Ishikawa (cell line): ENCODE data around the gene SGMS1.

Experiments used
- CEBPB ChIP-seq: IDR thresholded peaks from 2 replicates; pipeline ENCODE4 v1.6.1; 2012
- CREB1 ChIP-seq: IDR thresholded peaks from 2 replicates; pipeline ENCODE4 v1.6.1; 2012; ENCODE audit warnings: low read depth
- EGR1 ChIP-seq: IDR thresholded peaks from 2 replicates; pipeline ENCODE4 v1.6.1; 2012
- EP300 ChIP-seq: IDR thresholded peaks from 2 replicates; pipeline ENCODE4 v1.6.1; 2012; ENCODE audit warnings: borderline replicate concordance
- FOXM1 ChIP-seq: IDR thresholded peaks from 2 replicates; pipeline ENCODE4 v1.6.1; 2012; ENCODE audit warnings: low read depth, borderline replicate concordance
- MAX ChIP-seq: IDR thresholded peaks from 2 replicates; pipeline ENCODE4 v1.6.1; 2012
- NFIC ChIP-seq: IDR thresholded peaks from 2 replicates; pipeline ENCODE4 v1.6.1; 2012
- RAD21 ChIP-seq: IDR thresholded peaks from 2 replicates; pipeline ENCODE4 v1.6.1; 2012; ENCODE audit warnings: low read depth
- TAF1 ChIP-seq: IDR thresholded peaks from 2 replicates; pipeline ENCODE4 v1.6.1; 2012; ENCODE audit warnings: low read depth, mild to moderate bottlenecking
- TCF12 ChIP-seq: IDR thresholded peaks from 2 replicates; pipeline ENCODE4 v1.6.1; 2012; ENCODE audit warnings: low read depth
- TEAD4 ChIP-seq: IDR thresholded peaks from 2 replicates; pipeline ENCODE4 v1.6.1; 2012
- YY1 ChIP-seq: IDR thresholded peaks from 2 replicates; pipeline ENCODE4 v1.6.1; 2012; ENCODE audit warnings: low read depth
- ZBTB7A ChIP-seq: IDR thresholded peaks from 2 replicates; pipeline ENCODE4 v1.6.1; 2012; ENCODE audit warnings: low read depth
- TF ChIP-seq, protein P1 (sequence below): IDR thresholded peaks from 2 replicates; pipeline ENCODE4 v1.6.1; 2012
- TF ChIP-seq, protein P2 (sequence below): IDR thresholded peaks from 2 replicates; pipeline ENCODE4 v1.6.1; 2012; ENCODE audit warnings: low read depth, mild to moderate bottlenecking

SGMS1 gene

GRCh38 chr10:50324046-50324445, 299.7 kb downstream of the SGMS1 start:
- TF ChIP-seq RAD21 (no peak), ZBTB7A (no peak), NFIC (no peak), FOXM1 (no peak), TCF12 (no peak), EGR1 (no peak)

- TF ChIP-seq CEBPB, result no peak
- no peak for TF ChIP-seq TCF12
- TF ChIP-seq, protein P1, sequence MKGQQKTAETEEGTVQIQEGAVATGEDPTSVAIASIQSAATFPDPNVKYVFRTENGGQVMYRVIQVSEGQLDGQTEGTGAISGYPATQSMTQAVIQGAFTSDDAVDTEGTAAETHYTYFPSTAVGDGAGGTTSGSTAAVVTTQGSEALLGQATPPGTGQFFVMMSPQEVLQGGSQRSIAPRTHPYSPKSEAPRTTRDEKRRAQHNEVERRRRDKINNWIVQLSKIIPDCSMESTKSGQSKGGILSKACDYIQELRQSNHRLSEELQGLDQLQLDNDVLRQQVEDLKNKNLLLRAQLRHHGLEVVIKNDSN, result no peak
- no peak for TF ChIP-seq RAD21
These were observed 301.7 kb downstream of the SGMS1 start for GRCh38 chr10:50322077-50322476.

DNA sequence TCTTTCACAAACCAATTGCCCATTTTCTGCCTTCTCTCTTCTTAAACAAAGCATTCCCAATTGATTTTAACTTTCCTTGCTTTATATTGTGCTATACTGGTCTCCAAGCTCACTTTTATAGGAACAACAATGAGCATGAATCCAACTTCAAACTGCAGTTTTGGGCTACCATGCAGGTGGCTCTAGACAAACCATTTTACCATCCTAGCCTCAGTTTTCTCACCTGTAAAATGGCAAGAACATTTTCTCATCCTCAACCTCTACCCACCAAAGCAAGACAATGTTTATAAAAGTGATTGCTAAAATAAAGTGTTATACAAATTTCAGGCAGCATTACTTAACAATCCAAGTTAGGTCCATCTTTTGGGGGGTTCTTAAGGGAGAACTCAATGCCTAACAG, 305.6 kb downstream of the SGMS1 start:
- TF ChIP-seq EGR1 (no peak), NFIC (no peak), CREB1 (no peak), EP300 (no peak), MAX (no peak), YY1 (no peak), ZBTB7A (no peak)
- TF ChIP-seq, protein P2, sequence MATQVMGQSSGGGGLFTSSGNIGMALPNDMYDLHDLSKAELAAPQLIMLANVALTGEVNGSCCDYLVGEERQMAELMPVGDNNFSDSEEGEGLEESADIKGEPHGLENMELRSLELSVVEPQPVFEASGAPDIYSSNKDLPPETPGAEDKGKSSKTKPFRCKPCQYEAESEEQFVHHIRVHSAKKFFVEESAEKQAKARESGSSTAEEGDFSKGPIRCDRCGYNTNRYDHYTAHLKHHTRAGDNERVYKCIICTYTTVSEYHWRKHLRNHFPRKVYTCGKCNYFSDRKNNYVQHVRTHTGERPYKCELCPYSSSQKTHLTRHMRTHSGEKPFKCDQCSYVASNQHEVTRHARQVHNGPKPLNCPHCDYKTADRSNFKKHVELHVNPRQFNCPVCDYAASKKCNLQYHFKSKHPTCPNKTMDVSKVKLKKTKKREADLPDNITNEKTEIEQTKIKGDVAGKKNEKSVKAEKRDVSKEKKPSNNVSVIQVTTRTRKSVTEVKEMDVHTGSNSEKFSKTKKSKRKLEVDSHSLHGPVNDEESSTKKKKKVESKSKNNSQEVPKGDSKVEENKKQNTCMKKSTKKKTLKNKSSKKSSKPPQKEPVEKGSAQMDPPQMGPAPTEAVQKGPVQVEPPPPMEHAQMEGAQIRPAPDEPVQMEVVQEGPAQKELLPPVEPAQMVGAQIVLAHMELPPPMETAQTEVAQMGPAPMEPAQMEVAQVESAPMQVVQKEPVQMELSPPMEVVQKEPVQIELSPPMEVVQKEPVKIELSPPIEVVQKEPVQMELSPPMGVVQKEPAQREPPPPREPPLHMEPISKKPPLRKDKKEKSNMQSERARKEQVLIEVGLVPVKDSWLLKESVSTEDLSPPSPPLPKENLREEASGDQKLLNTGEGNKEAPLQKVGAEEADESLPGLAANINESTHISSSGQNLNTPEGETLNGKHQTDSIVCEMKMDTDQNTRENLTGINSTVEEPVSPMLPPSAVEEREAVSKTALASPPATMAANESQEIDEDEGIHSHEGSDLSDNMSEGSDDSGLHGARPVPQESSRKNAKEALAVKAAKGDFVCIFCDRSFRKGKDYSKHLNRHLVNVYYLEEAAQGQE, result no peak

DNA sequence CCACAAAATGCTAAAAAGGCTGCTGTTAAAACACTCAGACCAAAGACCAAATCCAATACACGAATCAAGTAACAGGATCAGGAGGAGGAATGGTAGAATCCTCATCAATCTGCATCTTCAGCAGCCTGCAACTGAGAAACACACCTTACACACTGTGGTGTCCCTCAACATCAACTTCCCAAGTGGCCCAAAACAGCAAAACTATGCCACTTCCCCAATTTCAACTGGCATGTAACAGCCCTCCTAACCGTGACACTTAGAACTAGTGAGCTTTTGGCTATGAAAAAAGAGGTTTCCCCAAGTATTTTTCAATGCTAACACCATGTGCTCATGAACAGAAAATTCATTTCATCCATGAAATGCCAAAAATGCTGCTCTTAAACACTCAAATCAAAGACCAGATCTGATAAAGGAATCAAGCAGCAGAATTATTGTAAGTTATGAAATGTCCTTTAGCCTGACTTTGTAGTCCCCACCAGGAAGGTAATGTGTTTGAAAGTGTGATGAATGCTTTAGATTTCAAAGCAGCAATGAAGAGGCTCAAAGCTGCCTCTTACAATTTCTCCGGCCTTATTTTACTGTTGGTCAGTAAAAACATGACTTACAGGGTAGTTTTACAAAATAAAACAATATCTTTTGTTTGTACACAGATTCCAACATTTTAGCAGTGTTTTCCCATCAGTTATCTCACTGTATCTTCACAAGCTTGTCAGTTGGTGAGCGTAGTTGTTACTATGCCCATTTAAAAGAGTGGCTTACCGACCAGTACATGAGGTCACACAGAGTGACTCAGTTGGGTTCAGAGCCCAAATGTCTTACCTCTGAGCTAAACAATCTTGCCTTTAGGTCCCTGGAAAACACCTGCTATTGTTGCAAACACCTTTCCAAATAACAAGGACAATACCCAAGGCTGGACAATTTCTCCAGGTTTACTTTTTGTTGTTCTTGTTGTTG, 306.8 kb downstream of the SGMS1 start:
- TF ChIP-seq TEAD4, result no peak

DNA sequence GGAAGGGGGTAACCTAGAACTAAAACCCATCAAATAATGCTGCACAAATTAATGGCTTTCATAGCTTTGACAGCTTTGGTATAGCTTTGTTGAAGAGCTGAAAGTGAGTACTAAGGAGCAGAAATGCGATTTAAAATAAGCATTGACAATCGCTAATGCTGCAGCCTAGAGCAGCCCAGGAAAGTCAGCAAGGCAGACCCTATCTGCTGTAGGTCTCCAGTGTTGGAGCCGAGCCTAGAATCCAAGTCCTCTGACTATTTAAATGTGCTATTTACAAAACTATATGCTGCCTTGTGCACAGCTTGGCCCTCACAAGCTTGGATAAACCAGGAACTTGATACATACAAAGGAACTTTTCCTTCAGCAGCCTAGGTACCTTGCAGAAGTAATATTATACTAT, 307.6 kb downstream of the SGMS1 start:
- no peak for TF ChIP-seq NFIC
- no peak for TF ChIP-seq EGR1
- no peak for TF ChIP-seq MAX
- TF ChIP-seq, protein P2, result no peak
- TF ChIP-seq TAF1, result no peak

DNA sequence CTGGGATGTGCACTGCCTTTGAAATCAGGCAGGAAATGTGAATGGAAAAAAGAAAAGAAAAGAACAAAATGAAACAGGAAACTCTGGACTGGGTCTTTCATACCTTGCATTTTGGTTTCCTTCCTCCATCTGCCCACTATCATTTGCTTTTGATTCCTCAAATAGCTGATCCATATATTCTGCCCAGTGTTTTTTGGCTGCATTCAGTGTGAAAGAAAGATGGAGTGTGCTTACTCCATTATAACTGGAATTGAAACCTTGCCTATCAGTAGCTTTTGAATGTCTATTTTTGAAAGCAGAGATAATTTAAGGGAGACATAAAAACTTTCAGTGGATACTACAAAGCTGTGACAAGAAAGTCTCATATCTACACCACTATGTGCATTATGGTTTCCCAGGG, 308.3 kb downstream of the SGMS1 start:
- TF ChIP-seq EGR1, result no peak
- TF ChIP-seq, protein P1, result no peak
- no peak for TF ChIP-seq TCF12
- TF ChIP-seq MAX, result no peak
- no peak for TF ChIP-seq ZBTB7A
- no peak for TF ChIP-seq CEBPB
- TF ChIP-seq RAD21, result no peak
- no peak for TF ChIP-seq TAF1
- TF ChIP-seq FOXM1, result no peak
